22Rv1 (cell line): ENCODE measurements around the gene COL28A1.

Experiments
- ZFX ChIP-seq: fragments of 450-650 bp; IDR thresholded peaks from 2 replicates; pipeline ENCODE4 v1.6.1; 2017; ENCODE audit warnings: antibody characterized with exemption, borderline replicate concordance
- TF ChIP-seq, protein P1 (sequence below): fragments of 450-650 bp; IDR thresholded peaks from 2 replicates; pipeline ENCODE4 v1.5.1; 2017; ENCODE audit warnings: mild to moderate bottlenecking

DNA sequence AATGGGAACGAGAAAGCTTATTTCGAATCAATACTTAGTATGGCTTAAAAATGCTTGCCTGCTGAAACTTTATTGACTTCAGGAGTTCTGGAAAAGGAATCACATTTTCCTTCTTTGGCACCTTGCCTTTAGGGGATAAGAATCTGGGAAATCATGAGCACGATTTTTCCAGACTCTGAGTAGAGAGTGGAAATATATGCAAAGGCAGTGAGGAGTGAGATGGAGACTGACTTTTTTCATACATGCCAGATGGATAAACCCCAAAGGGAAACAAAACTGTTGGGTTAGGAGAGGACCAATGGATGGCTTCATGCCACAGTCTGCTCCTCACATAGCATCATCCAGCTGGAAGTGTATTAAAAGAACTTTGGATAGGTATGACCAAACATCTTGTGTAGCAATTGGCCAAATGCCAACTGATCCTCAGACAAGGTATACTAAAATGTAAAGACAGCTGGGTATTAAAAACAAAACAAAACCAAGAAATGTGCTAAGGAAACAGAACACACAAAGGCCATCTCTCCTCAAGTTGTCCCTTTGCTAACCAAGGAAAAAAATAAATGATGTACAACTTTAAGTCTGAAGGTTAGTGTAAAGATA lies 1.7 kb downstream of the COL28A1 start:
- TF ChIP-seq, protein P1, sequence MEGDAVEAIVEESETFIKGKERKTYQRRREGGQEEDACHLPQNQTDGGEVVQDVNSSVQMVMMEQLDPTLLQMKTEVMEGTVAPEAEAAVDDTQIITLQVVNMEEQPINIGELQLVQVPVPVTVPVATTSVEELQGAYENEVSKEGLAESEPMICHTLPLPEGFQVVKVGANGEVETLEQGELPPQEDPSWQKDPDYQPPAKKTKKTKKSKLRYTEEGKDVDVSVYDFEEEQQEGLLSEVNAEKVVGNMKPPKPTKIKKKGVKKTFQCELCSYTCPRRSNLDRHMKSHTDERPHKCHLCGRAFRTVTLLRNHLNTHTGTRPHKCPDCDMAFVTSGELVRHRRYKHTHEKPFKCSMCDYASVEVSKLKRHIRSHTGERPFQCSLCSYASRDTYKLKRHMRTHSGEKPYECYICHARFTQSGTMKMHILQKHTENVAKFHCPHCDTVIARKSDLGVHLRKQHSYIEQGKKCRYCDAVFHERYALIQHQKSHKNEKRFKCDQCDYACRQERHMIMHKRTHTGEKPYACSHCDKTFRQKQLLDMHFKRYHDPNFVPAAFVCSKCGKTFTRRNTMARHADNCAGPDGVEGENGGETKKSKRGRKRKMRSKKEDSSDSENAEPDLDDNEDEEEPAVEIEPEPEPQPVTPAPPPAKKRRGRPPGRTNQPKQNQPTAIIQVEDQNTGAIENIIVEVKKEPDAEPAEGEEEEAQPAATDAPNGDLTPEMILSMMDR, result no peak
- TF ChIP-seq ZFX, result no peak
